Head of caudate nucleus (tissue), 42 donors: Measurements from ENCODE around the gene UBE2F.
"Not testable (repeated sequence)": the region's sequence is repeated elsewhere in the genome, so short reads cannot be mapped to it uniquely, and the experiment has no call there.

Source experiments
- DNase-seq, 42 donors: peaks; one replicate each; pipeline versions ENCODE4 v3.0.0 to v3.0.0-alpha.2; 2020 to 2021; ENCODE audit warnings: mixed read lengths in 7 of 42
- intact Hi-C: fragments of 100-400 bp; cut with DNase I; formaldehyde crosslinking; loops from one replicate; pipeline ENCODE4 v1.15.0; 2022

Gene UBE2F

GRCh38 chr2:237968048-237968862 lies 1.4 kb downstream of the UBE2F start:
- peak in 40 of 42 donors; percentile 19 to 83 (median 58) for DNase-seq
- intact Hi-C loops: loop anchor here (5.0 kb wide), 1 partner anchor 94 kb away; the partner anchor contains the start of gene SCLY

GRCh38 chr2:237971661-237972060 lies 4.8 kb downstream of the UBE2F start:
- intact Hi-C loops: no loop called here
- no peak for DNase-seq

- DNase-seq: peak in 1 of 42 donors; percentile 21
- intact Hi-C loops: no loop called here
Observed at GRCh38 chr2:237972211-237972610, 5.4 kb downstream of the UBE2F start.

GRCh38 chr2:237972936-237973335 lies 6.1 kb downstream of the UBE2F start:
- no peak for DNase-seq
- intact Hi-C loops: no loop called here

- peak in 1 of 42 donors; percentile 11 for DNase-seq
- intact Hi-C loops: no loop called here
Observed at GRCh38 chr2:237977380-237977779, 10.6 kb downstream of the UBE2F start.

- peak in 41 of 42 donors; percentile 31 to 91 (median 74) for DNase-seq
- intact Hi-C loops: no loop called here
Observed at GRCh38 chr2:237978058-237978712, 11.4 kb downstream of the UBE2F start.

GRCh38 chr2:237979331-237979730 lies 12.5 kb downstream of the UBE2F start:
- DNase-seq: no peak
- intact Hi-C loops: no loop called here

- peak in 32 of 42 donors; percentile 24 to 81 (median 56) for DNase-seq
- intact Hi-C loops: no loop called here
Observed at GRCh38 chr2:237980087-237980486, 13.3 kb downstream of the UBE2F start.

GRCh38 chr2:237980751-237981150 lies 13.9 kb downstream of the UBE2F start:
- DNase-seq: no peak
- intact Hi-C loops: no loop called here

- DNase-seq, intact Hi-C loops: not testable (repeated sequence)
Observed at GRCh38 chr2:237981621-237982020, 14.8 kb downstream of the UBE2F start.

- DNase-seq: peak in 1 of 42 donors; percentile 20
- intact Hi-C loops: no loop called here
Observed at GRCh38 chr2:237982039-237982725, 15.4 kb downstream of the UBE2F start.

- intact Hi-C loops: no loop called here
- DNase-seq: no peak
Observed at GRCh38 chr2:237983922-237984321, 17.1 kb downstream of the UBE2F start.

- intact Hi-C loops: no loop called here
Observed at GRCh38 chr2:237987268-237987667, 20.5 kb downstream of the UBE2F start.

GRCh38 chr2:237993701-237994100 lies 26.9 kb downstream of the UBE2F start:
- intact Hi-C loops: no loop called here
- DNase-seq: no peak

More at GRCh38 chr2:237987268-237987667, 20.5 kb downstream of the UBE2F start:
- no peak for DNase-seq

GRCh38 chr2:237995036-237995435 lies 28.2 kb downstream of the UBE2F start:
- no peak for DNase-seq
- intact Hi-C loops: no loop called here

GRCh38 chr2:237996021-237996593 lies 29.3 kb downstream of the UBE2F start:
- no peak for DNase-seq
- intact Hi-C loops: no loop called here

- intact Hi-C loops: no loop called here
- DNase-seq: no peak
Observed at GRCh38 chr2:237997521-237997920, 30.7 kb downstream of the UBE2F start.

GRCh38 chr2:237998530-237998929 lies 31.7 kb downstream of the UBE2F start:
- intact Hi-C loops: no loop called here
- DNase-seq: no peak

GRCh38 chr2:238003234-238004031 lies 36.6 kb downstream of the UBE2F start:
- DNase-seq: no peak
- intact Hi-C loops: no loop called here
